Omental fat pad (tissue), 4 donors: ENCODE results near the gene NEK7. TPM values are rescaled to one million over a fixed set of nuclear protein-coding genes. Genes with fewer than 3 reads are reported as not detected.

Experiments used
- ATAC-seq: fragments of 150-250 bp; one replicate; pipeline ENCODE4 v1.9.1; 2016; ENCODE audit warnings: mild to moderate bottlenecking, moderate library complexity; ENCODE audit not compliant: low FRiP score
- DNase-seq: peaks from one replicate; pipeline ENCODE4 v3.0.0-alpha.2; 2019; ENCODE audit warnings: low spot score
- total RNA-seq, 4 donors: library from RNA; depleted of rRNA; stranded (reverse); fragments of >200 nt; gene quantifications; one replicate each; pipeline ENCODE4 v1.1.0, GENCODE V29; 2016
- TF ChIP-seq, protein P1 (sequence below), 3 donors: fragments of 450-650 bp; IDR thresholded peaks; one replicate each; pipeline ENCODE4 v1.5.1; 2016 to 2017; ENCODE audit warnings: antibody characterized with exemption in 3 of 3, mild to moderate bottlenecking in 3 of 3, moderate library complexity in 2 of 3

The NEK7 gene
- 100 to 1,000 TPM in 1 of 4 donors, 10 to 100 TPM in 3; 75.0 to 115 (median 89.9) TPM for total RNA-seq

DNA sequence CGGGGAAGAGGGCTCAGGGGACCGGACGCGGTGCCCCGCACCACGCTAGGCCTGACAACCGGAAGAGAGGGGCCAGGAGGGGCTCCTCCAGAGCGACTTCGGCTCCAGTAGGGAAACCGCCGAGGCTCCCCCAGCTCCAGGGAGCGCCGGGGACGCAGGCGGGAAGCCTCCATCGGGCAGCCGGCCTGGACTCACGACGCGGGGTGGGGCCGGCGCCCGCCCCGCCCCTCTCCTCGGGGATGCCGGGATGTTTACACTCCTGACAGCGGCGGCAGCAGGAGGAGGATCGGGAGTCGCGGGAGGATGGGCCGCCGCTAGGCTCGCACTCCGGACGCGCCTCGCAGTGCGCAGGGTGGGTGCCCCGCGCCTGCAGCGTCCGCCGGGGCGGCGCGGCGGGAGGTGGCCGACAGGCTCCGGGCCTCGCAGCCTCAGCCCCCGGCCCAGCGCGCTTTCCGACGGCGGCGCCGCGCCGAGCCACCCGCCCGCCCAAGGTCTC is at the start of gene NEK7:
NEK7 (plus strand) TSS at position 254 of the 496 bp plus-strand sequence. CDS start 75,583 bp downstream, outside the sequence.
- TF ChIP-seq, protein P1, sequence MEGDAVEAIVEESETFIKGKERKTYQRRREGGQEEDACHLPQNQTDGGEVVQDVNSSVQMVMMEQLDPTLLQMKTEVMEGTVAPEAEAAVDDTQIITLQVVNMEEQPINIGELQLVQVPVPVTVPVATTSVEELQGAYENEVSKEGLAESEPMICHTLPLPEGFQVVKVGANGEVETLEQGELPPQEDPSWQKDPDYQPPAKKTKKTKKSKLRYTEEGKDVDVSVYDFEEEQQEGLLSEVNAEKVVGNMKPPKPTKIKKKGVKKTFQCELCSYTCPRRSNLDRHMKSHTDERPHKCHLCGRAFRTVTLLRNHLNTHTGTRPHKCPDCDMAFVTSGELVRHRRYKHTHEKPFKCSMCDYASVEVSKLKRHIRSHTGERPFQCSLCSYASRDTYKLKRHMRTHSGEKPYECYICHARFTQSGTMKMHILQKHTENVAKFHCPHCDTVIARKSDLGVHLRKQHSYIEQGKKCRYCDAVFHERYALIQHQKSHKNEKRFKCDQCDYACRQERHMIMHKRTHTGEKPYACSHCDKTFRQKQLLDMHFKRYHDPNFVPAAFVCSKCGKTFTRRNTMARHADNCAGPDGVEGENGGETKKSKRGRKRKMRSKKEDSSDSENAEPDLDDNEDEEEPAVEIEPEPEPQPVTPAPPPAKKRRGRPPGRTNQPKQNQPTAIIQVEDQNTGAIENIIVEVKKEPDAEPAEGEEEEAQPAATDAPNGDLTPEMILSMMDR (IDR thresholded peaks at IDR 0.05) = no peak
- ATAC-seq = peak; percentile 77
- DNase-seq = peak; percentile 51

DNA sequence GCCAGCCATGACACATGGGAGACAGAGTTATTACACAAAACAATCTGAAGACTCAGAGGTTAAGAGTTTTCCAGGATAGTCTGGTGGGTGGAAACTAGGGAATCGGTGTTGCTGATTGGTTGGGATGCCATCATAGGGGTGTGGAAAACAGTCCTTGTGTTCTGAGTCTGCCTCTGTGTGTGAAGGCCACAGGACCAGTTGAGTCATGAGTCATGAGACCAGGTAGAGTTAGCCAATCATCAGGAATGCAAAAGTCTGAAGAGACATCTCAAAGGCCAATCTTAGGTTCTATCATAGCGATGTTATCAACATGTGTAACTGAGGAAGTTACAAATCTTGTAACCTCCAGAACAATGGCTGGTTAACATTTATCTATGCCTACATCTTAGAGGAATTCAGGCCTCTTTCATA is 49.7 kb upstream of the NEK7 start:
- ATAC-seq (no peak), DNase-seq (no peak)
- TF ChIP-seq, protein P1 (IDR thresholded peaks at IDR 0.05) = no peak

DNA sequence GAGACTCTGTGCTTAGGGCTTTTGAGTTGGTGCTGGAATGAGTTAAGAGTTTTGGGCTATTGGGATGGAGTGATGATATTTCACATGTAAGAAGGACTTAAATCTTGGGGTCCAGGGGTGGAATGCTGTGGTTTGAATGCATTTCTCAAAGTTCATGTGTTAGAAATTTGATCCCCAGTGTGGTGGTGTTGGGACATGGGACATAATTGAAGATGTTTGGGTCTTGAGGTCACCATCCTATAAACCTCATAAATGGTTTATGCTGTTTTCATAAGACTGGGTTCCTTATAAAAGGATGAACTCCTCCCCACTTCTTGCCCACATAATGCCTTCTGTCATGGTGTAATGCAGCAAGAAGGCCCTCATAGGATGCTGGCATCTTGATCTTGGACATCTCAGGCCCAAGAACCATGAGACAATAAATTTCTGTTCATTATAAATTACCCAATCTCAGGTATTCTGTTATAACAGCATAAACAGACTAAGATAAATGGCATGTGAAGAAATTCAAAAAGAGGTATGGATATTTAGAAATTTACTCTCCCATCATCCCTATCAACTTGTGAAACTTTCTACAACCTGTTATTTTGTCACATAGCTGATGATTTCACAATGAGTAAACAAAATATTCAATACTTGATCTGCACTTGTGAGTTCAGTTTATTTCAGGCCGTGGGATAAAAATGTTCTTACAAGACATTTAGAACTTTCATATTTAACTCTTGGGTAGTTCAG is 48.0 kb upstream of the NEK7 start:
- no peak for DNase-seq
- no peak for ATAC-seq
- TF ChIP-seq, protein P1 (IDR thresholded peaks at IDR 0.05) = no peak

DNA sequence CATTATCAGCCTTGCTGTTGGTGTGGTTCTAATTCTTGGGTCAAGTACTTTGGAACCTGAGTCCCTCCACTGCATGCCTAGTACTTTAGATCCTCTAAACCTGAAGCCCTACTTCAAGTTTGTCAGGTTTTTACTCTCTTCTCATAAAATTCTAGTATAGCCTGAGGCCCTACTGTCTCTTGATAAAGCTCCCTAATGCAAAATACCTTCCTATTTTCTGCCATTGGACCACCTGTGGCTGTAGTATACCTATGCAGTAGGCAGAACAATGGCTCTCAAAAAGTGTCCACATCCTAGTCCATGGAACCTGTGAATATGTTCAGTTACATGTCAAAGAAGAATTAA is 47.5 kb upstream of the NEK7 start:
- ATAC-seq (no peak), DNase-seq (no peak)
- TF ChIP-seq, protein P1 (IDR thresholded peaks at IDR 0.05) = no peak

DNA sequence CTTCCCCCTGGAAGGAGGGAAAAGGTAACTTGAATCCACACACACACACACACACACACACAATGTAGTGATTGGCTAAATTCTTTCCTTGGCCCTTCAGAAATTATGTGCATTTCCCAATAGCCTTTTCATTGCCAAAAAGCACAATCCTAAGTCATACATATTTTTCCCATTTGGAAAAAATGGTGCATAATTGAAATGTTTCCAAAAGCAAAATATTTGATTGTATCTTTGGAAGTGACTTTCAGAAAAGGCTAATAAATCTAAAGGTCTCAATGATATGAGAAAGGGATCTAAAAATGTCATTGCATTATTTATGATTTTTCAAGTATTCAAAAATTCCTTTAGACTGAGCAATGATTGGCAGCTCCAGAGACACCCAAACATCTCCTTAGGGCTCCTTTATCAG is 43.5 kb upstream of the NEK7 start:
- DNase-seq = no peak
- TF ChIP-seq, protein P1 (IDR thresholded peaks at IDR 0.05) = no peak
- peak; percentile 55 for ATAC-seq

DNA sequence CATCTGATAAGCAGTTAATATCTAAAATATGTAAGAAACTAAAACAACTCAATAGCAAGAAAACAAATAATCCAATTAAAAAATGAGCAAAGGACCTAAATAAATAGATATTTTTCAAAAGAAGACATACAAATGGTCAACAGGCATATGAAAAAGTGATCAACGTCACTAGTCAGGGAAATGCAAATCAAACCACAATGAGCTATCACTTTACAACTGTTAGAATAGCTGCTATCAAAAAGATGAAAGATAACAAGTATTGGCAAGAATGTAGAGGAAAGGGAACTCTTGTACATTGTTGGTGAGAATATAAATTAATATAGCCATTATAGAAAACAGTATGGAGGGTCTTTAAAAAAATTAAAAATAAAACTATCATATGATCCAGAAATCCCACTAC is 40.7 kb upstream of the NEK7 start:
- ATAC-seq (no peak), DNase-seq (no peak)
- TF ChIP-seq, protein P1 (IDR thresholded peaks at IDR 0.05) = no peak

DNA sequence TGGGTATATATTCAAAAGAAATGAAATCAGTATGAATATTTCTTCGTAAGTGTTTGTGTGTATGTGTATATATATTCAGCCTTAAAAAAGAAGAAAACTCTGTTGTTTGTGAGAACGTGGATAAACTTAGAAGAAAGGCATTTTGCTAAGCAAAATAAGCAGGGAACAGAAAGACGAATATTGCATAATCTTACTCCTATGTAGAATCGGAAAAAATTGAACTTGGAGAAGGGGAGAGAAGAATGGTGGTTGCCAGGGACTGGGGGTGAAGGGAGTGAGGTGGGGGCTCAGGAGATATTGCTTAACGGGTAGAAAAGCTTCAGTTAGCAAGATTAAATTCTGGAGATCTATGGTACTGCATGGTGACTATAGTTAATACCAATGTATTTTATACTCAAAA is 40.3 kb upstream of the NEK7 start:
- TF ChIP-seq, protein P1 (IDR thresholded peaks at IDR 0.05) = no peak
- DNase-seq (no peak), ATAC-seq (no peak)
